Hippocampal formation (tissue), 2 donors: ENCODE results near the gene PPEF1.

Experiments
- DNase-seq, 2 donors: peaks; one replicate each; lab custom pipeline; 2025; lab: John Stamatoyannopoulos, UW

PPEF1 gene, protein sequence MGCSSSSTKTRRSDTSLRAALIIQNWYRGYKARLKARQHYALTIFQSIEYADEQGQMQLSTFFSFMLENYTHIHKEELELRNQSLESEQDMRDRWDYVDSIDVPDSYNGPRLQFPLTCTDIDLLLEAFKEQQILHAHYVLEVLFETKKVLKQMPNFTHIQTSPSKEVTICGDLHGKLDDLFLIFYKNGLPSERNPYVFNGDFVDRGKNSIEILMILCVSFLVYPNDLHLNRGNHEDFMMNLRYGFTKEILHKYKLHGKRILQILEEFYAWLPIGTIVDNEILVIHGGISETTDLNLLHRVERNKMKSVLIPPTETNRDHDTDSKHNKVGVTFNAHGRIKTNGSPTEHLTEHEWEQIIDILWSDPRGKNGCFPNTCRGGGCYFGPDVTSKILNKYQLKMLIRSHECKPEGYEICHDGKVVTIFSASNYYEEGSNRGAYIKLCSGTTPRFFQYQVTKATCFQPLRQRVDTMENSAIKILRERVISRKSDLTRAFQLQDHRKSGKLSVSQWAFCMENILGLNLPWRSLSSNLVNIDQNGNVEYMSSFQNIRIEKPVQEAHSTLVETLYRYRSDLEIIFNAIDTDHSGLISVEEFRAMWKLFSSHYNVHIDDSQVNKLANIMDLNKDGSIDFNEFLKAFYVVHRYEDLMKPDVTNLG

DNA sequence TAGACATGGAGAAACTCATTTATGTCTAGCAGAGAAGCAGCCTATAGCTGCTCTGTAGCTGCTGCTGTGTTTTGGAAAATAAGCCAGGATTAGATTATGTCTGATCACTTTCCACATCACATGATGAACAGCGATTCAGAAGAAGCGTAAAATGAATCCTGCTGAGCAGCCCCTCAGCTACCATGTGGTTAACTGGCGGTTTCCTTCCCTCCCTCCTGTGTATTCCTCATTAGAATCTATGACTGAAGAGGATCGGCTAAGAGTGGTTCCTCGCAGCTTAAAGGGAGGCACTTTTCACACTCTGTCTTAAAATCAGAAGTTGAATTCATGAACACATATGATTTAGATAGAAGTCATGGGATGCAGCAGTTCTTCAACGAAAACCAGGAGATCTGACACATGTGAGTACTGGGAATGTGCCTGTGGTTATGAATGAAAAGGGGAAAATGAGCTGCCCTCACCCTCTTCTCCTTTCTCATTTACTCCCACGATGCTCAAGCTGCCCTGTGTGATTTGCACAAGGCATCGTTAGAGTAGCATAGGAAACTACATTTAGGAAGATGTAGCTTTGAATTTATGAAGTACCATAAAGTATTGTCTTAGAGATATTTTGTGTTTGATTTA lies at the start of gene PPEF1:
PPEF1 (plus strand) TSS at position 220 of the 624 bp plus-strand sequence; CDS start at position 356, 136 bp downstream.
- DNase-seq = no peak

- no peak for DNase-seq
These were observed 46.2 kb upstream of the PPEF1 start for GRCh38 chrX:18661273-18661672.

GRCh38 chrX:18664947-18665346 lies 42.5 kb upstream of the PPEF1 start:
- no peak for DNase-seq

GRCh38 chrX:18666614-18667013 lies 40.8 kb upstream of the PPEF1 start:
- DNase-seq = no peak

DNA sequence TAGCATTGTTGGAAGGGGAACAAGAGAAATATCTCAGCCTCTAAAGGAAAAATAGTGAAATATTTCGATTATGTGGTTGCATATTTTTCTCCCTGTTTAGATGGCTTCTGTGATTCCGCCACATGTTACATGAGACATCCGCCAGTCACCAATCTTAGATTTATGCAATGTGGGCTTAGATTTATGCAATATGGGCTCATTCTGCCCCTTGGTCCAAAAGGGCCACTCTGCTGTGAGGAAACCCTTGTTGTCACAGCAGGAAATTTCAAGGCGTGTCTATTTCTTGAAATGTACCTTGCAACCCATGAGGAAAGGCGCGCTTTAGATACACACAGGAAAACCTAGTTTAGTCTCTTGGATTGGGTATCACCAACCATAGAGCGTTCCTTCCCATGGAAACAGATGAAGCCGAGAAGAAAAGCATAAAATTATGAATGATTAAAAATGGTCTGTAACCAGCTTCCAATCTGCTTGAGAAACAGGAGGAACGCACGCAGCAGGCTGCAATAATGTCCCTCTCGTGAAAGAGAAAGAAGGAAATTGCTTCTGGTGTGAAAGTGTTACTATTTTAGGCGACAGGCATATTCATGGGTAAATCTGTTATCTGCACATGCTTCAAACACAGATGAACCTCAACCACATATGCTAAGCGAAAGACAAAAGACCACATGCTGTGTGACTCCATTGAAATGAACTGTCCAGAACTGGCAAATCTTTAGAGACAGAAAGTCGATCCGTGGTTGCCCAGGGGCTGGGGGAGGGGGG lies 39.2 kb upstream of the PPEF1 start:
- no peak for DNase-seq

DNA sequence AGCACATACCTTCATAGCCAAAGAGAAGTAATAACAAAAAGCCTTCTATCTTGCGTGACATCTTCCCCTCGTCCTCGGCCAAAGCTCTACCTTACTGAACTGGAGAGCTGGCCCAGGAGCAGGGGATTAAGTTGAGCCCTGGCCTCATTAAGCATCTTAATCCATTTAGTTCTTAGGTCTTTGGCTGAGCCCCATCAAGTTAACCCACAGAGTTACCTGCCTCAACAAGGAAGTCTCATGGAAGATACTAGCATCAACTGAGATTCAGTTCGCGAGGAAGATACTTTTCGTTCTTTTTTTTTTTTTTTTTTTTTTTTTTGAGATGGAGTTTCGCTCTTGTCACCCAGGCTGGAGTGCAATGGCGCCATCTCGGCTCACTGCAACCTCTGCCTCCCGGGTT lies 35.4 kb upstream of the PPEF1 start, which contains the start of gene RS1:
RS1 (minus strand) TSS at position 101 of the 400 bp plus-strand sequence; CDS start at position 61, 40 bp downstream.
- DNase-seq = no peak

DNA sequence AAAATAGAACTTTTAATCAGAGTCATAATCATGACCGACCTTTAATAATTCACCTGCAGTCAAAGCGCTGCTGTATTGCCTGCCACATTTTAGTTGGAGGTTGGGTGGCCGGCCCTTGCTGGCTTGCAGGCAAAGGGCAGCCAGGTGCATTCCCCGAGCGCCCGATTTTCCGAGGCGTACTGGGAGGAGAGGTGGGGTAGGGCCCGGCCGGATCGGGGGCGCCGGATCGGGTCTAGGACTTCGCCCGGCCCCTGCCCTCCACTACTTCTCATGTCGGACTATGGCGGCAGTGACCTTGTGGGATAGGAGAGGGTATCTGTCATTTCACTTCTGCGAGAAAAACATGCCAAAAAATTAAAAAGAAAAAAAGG lies 33.0 kb upstream of the PPEF1 start:
- DNase-seq = peak in 1 of 2 donors; percentile 19

- DNase-seq = peak; percentile 54 to 74
These were observed 32.4 kb upstream of the PPEF1 start for GRCh38 chrX:18674788-18675735.

- no peak for DNase-seq
These were observed 31.4 kb upstream of the PPEF1 start for GRCh38 chrX:18676050-18676449.

- no peak for DNase-seq
These were observed 31.0 kb upstream of the PPEF1 start for GRCh38 chrX:18676470-18676869.

DNA sequence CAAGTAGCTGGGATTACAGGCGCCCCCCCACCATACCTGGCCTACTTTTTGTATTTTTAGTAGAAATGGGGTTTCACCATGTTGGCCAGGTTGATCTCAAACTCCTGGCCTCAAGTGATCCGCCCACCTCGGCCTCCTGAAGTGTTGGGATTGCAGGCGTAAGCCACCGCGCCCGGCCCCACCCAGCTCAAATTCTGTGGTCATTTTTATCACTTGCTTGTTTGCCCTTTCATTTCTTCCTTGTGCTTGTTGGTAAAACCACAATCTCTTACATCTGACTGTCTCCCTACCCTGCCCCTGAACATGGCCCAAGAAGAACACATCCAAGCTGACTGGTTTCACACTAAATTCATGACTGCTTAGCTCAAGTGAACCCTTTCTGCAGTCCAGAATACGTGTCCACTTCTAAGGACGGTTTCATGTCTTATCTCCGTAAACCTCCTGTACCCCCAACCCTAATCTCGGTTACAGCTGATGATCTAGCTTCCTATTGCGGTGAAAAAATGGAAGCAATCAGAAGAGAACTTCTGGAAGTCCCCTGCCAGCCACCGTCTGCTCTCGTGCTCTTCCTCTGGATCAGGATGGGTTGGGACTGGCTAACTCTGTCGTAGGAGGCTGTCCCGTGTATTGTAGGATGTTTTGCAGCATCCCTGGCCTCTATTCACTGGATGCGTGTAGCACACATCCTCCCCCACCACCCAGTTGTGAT lies 30.1 kb upstream of the PPEF1 start:
- no peak for DNase-seq

DNA sequence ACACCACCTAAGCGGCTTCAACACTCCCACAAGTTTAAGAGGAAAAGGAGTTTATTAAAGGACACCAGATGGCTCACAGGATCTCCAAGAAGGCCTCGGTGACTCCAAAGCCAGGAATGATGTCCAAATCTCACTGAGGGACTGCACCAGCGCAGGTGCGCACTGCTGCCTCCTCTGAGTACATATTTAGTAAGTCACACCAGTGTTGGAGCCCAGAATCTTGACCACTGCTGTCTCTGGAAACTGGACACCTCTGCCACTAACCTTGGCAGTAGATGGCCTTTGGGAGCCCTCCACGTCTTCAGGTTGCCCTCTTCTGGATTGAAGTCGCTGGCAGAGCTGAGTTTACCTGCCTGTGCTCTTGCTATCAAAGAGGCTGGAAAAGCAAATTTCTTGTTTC lies 25.4 kb upstream of the PPEF1 start:
- DNase-seq = no peak

GRCh38 chrX:18682979-18683387 lies 24.5 kb upstream of the PPEF1 start:
- DNase-seq = no peak

GRCh38 chrX:18687856-18688495 lies 19.5 kb upstream of the PPEF1 start:
- no peak for DNase-seq

DNA sequence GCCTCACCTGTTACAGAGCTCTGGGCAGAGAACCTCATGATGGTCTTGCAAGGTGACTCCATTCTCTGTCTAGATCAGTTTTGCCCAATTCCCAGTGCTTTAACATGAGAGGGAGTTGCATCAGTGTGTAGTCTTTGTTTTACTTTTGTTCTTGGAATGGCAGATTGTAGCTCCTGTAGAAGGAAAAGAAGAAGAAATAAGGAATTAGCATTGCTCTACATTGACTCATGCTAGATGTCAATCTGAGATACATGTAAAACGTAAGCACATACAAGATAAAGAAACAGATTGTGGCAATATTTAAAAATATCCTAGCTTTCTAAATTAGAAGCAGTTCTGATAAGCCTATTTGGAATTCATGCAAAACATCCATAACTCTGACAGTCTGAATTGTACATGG lies 16.0 kb upstream of the PPEF1 start:
- no peak for DNase-seq

- no peak for DNase-seq
These were observed 14.9 kb upstream of the PPEF1 start for GRCh38 chrX:18692541-18692940.

DNA sequence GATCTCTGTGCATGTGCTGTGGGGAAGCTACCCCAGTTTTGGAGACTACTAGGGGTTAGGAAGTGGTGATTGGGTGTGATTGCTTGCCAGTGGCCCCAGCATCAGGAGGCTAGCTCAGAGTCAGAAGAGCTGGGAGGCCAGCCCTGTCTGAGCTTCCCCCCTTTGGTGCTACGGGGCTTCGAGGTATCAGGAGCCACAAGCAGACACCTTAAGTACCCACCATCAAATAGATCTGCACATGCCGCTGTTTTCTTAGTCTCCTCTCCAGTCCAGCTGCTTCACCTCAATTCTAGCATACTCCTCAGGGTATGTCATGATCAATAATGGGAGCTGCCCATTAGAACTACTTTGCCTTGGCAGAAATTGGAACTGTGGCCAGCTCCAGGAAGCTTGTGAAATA lies 10.8 kb upstream of the PPEF1 start:
- DNase-seq = no peak

DNA sequence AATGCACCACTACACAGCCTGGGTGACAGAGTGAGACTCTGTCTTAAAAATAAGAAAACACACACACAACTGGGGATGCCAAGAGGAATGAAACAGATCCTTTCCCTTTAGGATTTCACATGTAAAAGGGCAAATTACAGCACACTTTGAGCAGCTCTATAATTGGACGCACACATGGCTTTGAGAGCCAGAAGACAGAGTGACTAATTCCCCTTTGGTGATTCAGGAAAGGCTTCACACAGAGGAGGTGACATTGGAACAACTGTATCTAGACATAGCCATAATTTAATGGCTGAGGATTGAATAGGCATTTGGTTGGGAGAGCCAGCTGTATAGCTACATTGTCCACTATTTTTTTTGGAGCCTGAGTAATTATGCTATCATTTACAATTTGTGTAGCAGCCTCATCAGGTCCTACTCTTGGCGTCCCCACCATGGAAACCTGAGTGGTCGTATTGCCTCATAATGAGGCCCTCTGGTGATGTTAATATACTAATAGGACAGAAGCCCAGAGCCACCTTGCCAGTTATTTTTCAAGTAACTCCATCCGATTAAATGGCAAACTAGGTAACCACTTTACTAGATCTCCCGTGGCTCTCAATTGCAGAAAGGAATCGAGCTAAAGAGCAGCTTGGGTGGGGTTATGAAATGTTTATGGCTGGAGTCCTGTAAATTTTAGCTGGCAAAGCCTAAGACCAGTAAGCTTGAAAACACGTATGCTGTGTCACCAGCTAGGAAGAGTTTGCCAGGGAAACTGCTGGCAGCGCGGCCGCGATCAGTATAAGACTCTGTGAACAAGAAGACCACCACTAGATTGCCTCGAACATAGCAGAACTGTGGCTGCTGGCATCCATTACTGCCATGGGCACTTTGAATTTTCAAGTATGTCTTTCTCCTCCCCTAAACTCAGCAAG lies 8.5 kb upstream of the PPEF1 start:
- no peak for DNase-seq
